Measurements from ENCODE around the gene SEMA4C. TPM values are rescaled to one million over a fixed set of nuclear protein-coding genes. Genes with fewer than 3 reads are reported as not detected.
"Not testable (repeated sequence)": the region's sequence is repeated elsewhere in the genome, so short reads cannot be mapped to it uniquely, and the experiment has no call there.

The SEMA4C gene
- total and polyA plus RNA-seq, 8 donors, result 6.7 to 21.8 (median 10.0) TPM

GRCh38 chr2:96893289-96894150, 23.6 kb upstream of the SEMA4C start:
- no peak for ATAC-seq
- no peak for TF ChIP-seq CTCF (IDR thresholded peaks at IDR 0.05)
- intact Hi-C loops (cut with DNase I), result no loop called here
- Histone ChIP-seq H3K27me3 (no peaks in the 10 kb centered on the region), H3K4me1 (no peaks in the 10 kb centered on the region), H3K9me3 (no peaks in the 10 kb centered on the region), H3K4me3 (no peak overlapping the region), H3K36me3 (no peaks in the 10 kb centered on the region), H3K27ac (no peak overlapping the region)
- WGBS, 2 donors, result 88 to 93% methylated on average over 16 of the region's 16 CpGs
- FAIRE-seq, result no peak
- no peak for DNase-seq

GRCh38 chr2:96891591-96892333, 21.9 kb upstream of the SEMA4C start:
- H3K4me1 ChIP-seq, result peaks cover 0 to 8% (median 6%) of the 10 kb centered on the region in 3 donors
- ATAC-seq (peak in 1 of 4 donors; percentile 12), FAIRE-seq (no peak), DNase-seq (no peak)
- intact Hi-C loops (cut with DNase I), result no loop called here
- TF ChIP-seq CTCF (IDR thresholded peaks at IDR 0.05), result no peak
- no peaks in the 10 kb centered on the region for H3K9me3 ChIP-seq
- H3K36me3 ChIP-seq, result no peaks in the 10 kb centered on the region
- 69 to 77% methylated on average over 11 of the region's 11 CpGs for whole genome bisulfite sequencing, 2 donors
- H3K27me3 ChIP-seq, result no peaks in the 10 kb centered on the region
- no peak overlapping the region for H3K27ac ChIP-seq
- no peak overlapping the region for H3K4me3 ChIP-seq

- H3K27ac ChIP-seq, result no peak overlapping the region
- H3K36me3 ChIP-seq, result no peaks in the 10 kb centered on the region
- TF ChIP-seq CTCF (IDR thresholded peaks at IDR 0.05), result no peak
- peaks cover 0 to 8% (median 6%) of the 10 kb centered on the region in 3 donors for H3K4me1 ChIP-seq
- H3K27me3 ChIP-seq, result no peaks in the 10 kb centered on the region
- no peak for DNase-seq
- FAIRE-seq, result no peak
- intact Hi-C loops (cut with DNase I), result no loop called here
- no peaks in the 10 kb centered on the region for H3K9me3 ChIP-seq
- 70 to 75% methylated on average over 6 of the region's 6 CpGs for WGBS, 2 donors
- no peak for ATAC-seq
- no peak overlapping the region for H3K4me3 ChIP-seq
These were observed 21.0 kb upstream of the SEMA4C start for GRCh38 chr2:96890726-96891385.

GRCh38 chr2:96890252-96890651, 20.4 kb upstream of the SEMA4C start:
- ATAC-seq (no peak), DNase-seq (no peak), FAIRE-seq (no peak)
- 87 to 91% methylated on average over 7 of the region's 7 CpGs for WGBS, 2 donors
- no peak overlapping the region for H3K4me3 ChIP-seq
- intact Hi-C loops (cut with DNase I), result no loop called here
- H3K4me1 ChIP-seq, result peaks cover 0 to 8% (median 6%) of the 10 kb centered on the region in 3 donors
- H3K27me3 ChIP-seq, result no peaks in the 10 kb centered on the region
- no peak overlapping the region for H3K27ac ChIP-seq
- no peak for TF ChIP-seq CTCF (IDR thresholded peaks at IDR 0.05)
- no peaks in the 10 kb centered on the region for H3K9me3 ChIP-seq
- no peaks in the 10 kb centered on the region for H3K36me3 ChIP-seq

- H3K4me1 ChIP-seq, ATAC-seq: not testable (repeated sequence)
- 92 to 93% methylated on average over 5 of the region's 5 CpGs for WGBS, 2 donors
These were observed 19.6 kb upstream of the SEMA4C start for GRCh38 chr2:96889502-96889901.

More at GRCh38 chr2:96889502-96889901, 19.6 kb upstream of the SEMA4C start:
- H3K4me3 ChIP-seq; H3K27ac ChIP-seq; H3K9me3 ChIP-seq; DNase-seq; intact Hi-C loops (cut with DNase I); H3K36me3 ChIP-seq; FAIRE-seq; H3K27me3 ChIP-seq: not testable (repeated sequence)
